OCI-LY3 (cell line): Measurements from ENCODE around the gene HS3ST2.

Source experiments
- EZH2phosphoT487 ChIP-seq: fragments of 200-600 bp; shearing (Covaris generic); IDR thresholded peaks from 2 replicates; pipeline ENCODE4 v1.6.1; 2018; ENCODE audit warnings: antibody characterized with exemption, mixed run types, low read depth
- TF ChIP-seq, protein P1 (sequence below): fragments of 200-600, 300-600 bp; sonication (generic); IDR thresholded peaks from 2 replicates; pipeline ENCODE4 v1.5.1; 2014; ENCODE audit warnings: antibody characterized with exemption, low read length, low read depth

GRCh38 chr16:22806811-22807210 is 7.2 kb upstream of the HS3ST2 start:
- TF ChIP-seq, protein P1, sequence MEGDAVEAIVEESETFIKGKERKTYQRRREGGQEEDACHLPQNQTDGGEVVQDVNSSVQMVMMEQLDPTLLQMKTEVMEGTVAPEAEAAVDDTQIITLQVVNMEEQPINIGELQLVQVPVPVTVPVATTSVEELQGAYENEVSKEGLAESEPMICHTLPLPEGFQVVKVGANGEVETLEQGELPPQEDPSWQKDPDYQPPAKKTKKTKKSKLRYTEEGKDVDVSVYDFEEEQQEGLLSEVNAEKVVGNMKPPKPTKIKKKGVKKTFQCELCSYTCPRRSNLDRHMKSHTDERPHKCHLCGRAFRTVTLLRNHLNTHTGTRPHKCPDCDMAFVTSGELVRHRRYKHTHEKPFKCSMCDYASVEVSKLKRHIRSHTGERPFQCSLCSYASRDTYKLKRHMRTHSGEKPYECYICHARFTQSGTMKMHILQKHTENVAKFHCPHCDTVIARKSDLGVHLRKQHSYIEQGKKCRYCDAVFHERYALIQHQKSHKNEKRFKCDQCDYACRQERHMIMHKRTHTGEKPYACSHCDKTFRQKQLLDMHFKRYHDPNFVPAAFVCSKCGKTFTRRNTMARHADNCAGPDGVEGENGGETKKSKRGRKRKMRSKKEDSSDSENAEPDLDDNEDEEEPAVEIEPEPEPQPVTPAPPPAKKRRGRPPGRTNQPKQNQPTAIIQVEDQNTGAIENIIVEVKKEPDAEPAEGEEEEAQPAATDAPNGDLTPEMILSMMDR = no peak
- no peak for TF ChIP-seq EZH2phosphoT487
